ENCODE measurements around the gene ASCC3. TPM values are rescaled to one million over a fixed set of nuclear protein-coding genes. Genes with fewer than 3 reads are reported as not detected.
A peak's percentile ranks its signal among the peaks of the same experiment; 100 is the strongest.

ASCC3 gene, protein sequence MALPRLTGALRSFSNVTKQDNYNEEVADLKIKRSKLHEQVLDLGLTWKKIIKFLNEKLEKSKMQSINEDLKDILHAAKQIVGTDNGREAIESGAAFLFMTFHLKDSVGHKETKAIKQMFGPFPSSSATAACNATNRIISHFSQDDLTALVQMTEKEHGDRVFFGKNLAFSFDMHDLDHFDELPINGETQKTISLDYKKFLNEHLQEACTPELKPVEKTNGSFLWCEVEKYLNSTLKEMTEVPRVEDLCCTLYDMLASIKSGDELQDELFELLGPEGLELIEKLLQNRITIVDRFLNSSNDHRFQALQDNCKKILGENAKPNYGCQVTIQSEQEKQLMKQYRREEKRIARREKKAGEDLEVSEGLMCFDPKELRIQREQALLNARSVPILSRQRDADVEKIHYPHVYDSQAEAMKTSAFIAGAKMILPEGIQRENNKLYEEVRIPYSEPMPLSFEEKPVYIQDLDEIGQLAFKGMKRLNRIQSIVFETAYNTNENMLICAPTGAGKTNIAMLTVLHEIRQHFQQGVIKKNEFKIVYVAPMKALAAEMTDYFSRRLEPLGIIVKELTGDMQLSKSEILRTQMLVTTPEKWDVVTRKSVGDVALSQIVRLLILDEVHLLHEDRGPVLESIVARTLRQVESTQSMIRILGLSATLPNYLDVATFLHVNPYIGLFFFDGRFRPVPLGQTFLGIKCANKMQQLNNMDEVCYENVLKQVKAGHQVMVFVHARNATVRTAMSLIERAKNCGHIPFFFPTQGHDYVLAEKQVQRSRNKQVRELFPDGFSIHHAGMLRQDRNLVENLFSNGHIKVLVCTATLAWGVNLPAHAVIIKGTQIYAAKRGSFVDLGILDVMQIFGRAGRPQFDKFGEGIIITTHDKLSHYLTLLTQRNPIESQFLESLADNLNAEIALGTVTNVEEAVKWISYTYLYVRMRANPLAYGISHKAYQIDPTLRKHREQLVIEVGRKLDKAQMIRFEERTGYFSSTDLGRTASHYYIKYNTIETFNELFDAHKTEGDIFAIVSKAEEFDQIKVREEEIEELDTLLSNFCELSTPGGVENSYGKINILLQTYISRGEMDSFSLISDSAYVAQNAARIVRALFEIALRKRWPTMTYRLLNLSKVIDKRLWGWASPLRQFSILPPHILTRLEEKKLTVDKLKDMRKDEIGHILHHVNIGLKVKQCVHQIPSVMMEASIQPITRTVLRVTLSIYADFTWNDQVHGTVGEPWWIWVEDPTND (N-terminal part only)
- 10 to 100 TPM; 20.3 to 26.2 (median 22.4) TPM for total RNA-seq

- no peak for TF ChIP-seq CTCF (IDR thresholded peaks at IDR 0.05)
- TF ChIP-seq POLR2AphosphoS5 (IDR thresholded peaks at IDR 0.05), result peak; percentile 88 to 90
- peaks cover 29 to 40% (median 37%) of the 10 kb centered on the region in 4 donors for H3K4me1 ChIP-seq
- no peaks in the 10 kb centered on the region for H3K9me3 ChIP-seq
- WGBS, result 0% methylated on average over 37 of the region's 83 CpGs
- H3K4me3 ChIP-seq, result peak within 1 kb of the TSS; percentile 71 to 89 (median 76)
- intact Hi-C loops (cut with DNase I), result no loop called here
- peak within 1 kb of the TSS; percentile 90 to 92 (median 91) for H3K27ac ChIP-seq (replicated peaks in 1 of 4)
- H3K36me3 ChIP-seq, result no peaks in the 10 kb centered on the region
- DNase-seq (ENCODE audit: extremely low spot score), result peak; percentile 97
- H3K27me3 ChIP-seq, result no peaks in the 10 kb centered on the region
These were observed at the start of gene ASCC3 for GRCh38 chr6:100880853-100881706. Gene ASCC3, minus strand, starts transcription at chr6:100881329. Its CDS starts 13,332 bp downstream, at chr6:100867997.

DNA sequence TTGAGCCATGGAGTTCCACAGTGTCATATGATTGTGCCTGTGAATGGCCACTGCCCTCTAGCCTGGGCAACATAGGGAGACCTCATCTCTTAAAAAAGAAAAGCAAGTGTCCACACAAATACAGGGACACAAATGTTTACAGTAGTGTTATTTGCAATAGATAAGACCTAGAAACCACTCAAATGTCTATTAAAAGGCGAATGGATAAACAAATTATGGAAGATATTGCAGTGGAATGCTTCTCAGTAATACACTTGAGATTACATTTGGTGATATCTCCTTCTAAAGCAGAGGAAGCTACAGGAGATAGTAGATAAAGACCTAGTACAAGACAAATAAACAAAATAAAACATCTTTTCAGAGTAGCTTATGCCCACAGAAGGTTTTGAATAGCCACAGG lies 44.6 kb upstream of the ASCC3 start:
- no peak for DNase-seq (ENCODE audit: extremely low spot score)
- Histone ChIP-seq H3K4me1 (no peaks in the 10 kb centered on the region), H3K36me3 (no peaks in the 10 kb centered on the region), H3K27me3 (no peaks in the 10 kb centered on the region), H3K9me3 (peaks cover 0 to 3% (median 0%) of the 10 kb centered on the region in 4 donors), H3K27ac (replicated peaks in 1 of 4) (no peak overlapping the region), H3K4me3 (no peak overlapping the region)
- no peak for TF ChIP-seq POLR2AphosphoS5 (IDR thresholded peaks at IDR 0.05)
- no peak for TF ChIP-seq POLR2A (IDR thresholded peaks at IDR 0.05; ENCODE audit: low read depth)
- no peak for TF ChIP-seq CTCF (IDR thresholded peaks at IDR 0.05)
- TF ChIP-seq EP300 (IDR thresholded peaks at IDR 0.05), result no peak
- intact Hi-C loops (cut with DNase I), result no loop called here
- WGBS, result 63% methylated on average over 1 of the region's 1 CpG

GRCh38 chr6:100924534-100925227 lies 43.6 kb upstream of the ASCC3 start:
- Histone ChIP-seq H3K36me3 (no peaks in the 10 kb centered on the region), H3K27me3 (no peaks in the 10 kb centered on the region), H3K9me3 (no peaks in the 10 kb centered on the region), H3K27ac (replicated peaks in 1 of 4) (no peak overlapping the region), H3K4me1 (no peaks in the 10 kb centered on the region), H3K4me3 (no peak overlapping the region)
- TF ChIP-seq CTCF (IDR thresholded peaks at IDR 0.05) (no peak), EP300 (IDR thresholded peaks at IDR 0.05) (no peak), POLR2A (IDR thresholded peaks at IDR 0.05; ENCODE audit: low read depth) (no peak), POLR2AphosphoS5 (IDR thresholded peaks at IDR 0.05) (no peak)
- WGBS, result 88% methylated on average over 9 of the region's 9 CpGs
- intact Hi-C loops (cut with DNase I), result no loop called here
- DNase-seq (ENCODE audit: extremely low spot score), result no peak
